H54 (cell line): ENCODE data around the gene TMEM208.
A peak's percentile ranks its signal among the peaks of the same experiment; 100 is the strongest.

Experiments used
- DNase-seq: peaks from one replicate; pipeline ENCODE4 v3.0.0; 2011; ENCODE audit warnings: low spot score, mixed read lengths; ENCODE audit not compliant: insufficient read length
- FAIRE-seq: peaks from 3 replicates; lab custom pipeline; 2011; peaks lifted over from hg19 to GRCh38; lab: Jason Lieb, UNC
- POLR2A ChIP-seq: IDR thresholded peaks from 2 replicates; pipeline ENCODE4 v1.6.1; 2011; ENCODE audit warnings: low read depth, mild to moderate bottlenecking, low read length

TMEM208 gene

GRCh38 chr16:67208154-67208896 lies 18.6 kb upstream of the TMEM208 start:
- DNase-seq (no peak), FAIRE-seq (no peak)
- no peak for TF ChIP-seq POLR2A

DNA sequence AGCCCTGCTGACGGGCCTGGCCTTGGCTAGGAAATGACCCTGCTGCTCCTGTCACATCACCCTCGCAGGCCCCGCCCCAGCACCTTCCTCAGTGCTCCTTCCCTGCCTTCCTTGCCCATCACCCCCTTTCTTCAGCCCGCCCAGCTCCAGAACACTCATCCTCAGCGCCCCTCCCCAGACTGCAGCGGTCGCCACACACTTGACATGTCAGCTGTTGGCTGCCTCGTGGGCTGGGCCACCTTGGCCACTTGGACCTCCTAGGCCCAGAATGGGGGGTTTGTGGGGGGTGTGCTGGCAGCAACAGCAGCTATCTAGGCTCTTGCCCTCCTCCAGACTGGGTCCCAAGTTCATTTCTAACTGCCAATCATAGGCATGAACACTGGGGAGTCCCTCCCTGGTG lies 17.4 kb upstream of the TMEM208 start:
- FAIRE-seq (no peak), DNase-seq (no peak)
- no peak for TF ChIP-seq POLR2A

DNA sequence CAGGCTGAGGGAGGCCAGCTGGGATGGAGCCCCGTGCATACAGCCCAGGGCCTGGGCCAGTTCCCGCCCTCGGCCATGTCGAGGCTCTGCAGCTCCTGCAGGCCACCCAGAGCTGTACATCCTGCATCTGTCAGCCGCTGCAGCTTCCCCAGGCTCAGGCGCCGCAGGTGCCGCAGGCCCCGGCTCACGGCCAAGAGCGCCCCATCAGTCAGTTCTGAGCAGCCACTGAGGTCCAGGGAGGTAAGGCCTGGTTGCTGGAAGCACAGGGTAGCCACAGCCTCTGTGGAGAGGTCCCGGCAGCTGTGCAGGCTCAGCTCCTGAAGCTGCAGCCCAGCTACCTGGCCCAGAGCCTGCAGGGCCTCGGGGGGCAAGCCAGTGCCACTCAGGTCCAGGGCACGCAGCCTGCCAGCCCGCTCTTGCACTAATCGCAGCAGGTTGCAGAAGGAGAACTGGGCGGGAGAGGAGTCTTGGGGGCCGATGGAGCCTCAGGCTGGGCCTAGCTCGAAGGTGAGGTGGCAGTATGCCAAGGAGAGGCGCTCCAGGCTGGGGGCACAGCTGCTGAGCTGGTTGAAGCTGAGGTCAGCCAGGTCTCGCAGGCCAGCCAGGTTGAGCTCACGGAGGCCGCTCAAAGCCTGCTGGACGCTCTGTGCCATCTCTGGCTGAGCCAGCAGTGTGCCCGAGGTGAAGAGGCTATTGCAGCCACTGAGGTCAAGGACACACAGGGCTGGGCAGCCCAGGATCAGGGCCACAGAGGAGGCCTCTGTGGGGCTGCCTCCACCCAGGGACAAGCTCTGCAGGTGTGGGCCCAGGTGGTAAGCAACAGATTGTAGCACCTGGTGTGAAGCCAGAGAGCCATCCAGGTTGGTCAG lies 16.6 kb upstream of the TMEM208 start:
- no peak for TF ChIP-seq POLR2A
- DNase-seq (no peak), FAIRE-seq (no peak)

GRCh38 chr16:67211674-67212073 lies 15.3 kb upstream of the TMEM208 start:
- FAIRE-seq, result no peak
- DNase-seq, result no peak
- no peak for TF ChIP-seq POLR2A

- FAIRE-seq (no peak), DNase-seq (no peak)
- TF ChIP-seq POLR2A, result no peak
Measured at GRCh38 chr16:67212766-67213165, 14.2 kb upstream of the TMEM208 start.

GRCh38 chr16:67213197-67214019 lies 13.5 kb upstream of the TMEM208 start:
- TF ChIP-seq POLR2A, result no peak
- no peak for FAIRE-seq
- DNase-seq, result no peak

DNA sequence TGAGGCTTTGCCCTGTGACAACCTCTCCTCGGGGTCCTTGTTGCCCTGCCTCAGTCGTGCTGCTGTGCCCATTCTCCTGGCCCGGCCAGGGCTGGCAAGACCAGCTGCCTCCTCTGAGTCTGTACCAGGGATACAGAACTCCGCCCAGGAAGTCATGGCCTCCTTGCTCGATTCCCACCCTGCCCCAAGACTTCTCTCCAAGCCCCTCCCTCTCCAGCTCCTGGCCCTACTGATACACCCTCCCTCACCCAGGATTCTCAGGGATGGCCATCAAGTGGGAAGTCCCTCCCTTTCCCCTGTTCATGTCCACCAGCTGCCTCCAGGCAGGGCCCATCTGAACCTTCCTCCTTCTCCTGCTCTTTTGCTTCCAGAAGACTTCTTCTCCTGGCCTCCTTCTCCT lies 11.2 kb upstream of the TMEM208 start:
- no peak for FAIRE-seq
- no peak for DNase-seq
- no peak for TF ChIP-seq POLR2A

GRCh38 chr16:67216612-67217490 lies 10.1 kb upstream of the TMEM208 start:
- DNase-seq (no peak), FAIRE-seq (no peak)
- TF ChIP-seq POLR2A, result no peak

- no peak for DNase-seq
- no peak for TF ChIP-seq POLR2A
- no peak for FAIRE-seq
Measured at GRCh38 chr16:67223992-67224391, 2.9 kb upstream of the TMEM208 start.

- FAIRE-seq (no peak), DNase-seq (no peak)
- TF ChIP-seq POLR2A, result peak; percentile 53; the same call in 1 of the 2 replicates
Measured at GRCh38 chr16:67226295-67226803, 581 bp upstream of the TMEM208 start.

DNA sequence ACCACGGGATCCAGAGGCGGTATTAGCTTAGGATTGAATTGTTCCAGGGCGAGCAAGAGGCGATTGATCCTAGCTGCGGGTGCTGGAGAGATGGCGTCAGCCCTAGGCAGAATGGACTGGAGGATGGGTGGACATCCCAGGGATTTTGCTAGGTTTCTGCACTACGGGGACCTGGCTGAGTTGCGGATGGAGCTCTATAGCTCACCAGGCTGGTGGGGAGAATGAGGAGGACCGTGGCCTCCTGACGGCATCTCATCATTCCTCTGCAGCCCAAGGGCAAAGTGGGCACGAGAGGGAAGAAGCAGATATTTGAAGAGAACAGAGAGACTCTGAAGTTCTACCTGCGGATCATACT lies 614 bp downstream of the TMEM208 start:
- no peak for FAIRE-seq
- no peak for TF ChIP-seq POLR2A
- DNase-seq, result no peak

DNA sequence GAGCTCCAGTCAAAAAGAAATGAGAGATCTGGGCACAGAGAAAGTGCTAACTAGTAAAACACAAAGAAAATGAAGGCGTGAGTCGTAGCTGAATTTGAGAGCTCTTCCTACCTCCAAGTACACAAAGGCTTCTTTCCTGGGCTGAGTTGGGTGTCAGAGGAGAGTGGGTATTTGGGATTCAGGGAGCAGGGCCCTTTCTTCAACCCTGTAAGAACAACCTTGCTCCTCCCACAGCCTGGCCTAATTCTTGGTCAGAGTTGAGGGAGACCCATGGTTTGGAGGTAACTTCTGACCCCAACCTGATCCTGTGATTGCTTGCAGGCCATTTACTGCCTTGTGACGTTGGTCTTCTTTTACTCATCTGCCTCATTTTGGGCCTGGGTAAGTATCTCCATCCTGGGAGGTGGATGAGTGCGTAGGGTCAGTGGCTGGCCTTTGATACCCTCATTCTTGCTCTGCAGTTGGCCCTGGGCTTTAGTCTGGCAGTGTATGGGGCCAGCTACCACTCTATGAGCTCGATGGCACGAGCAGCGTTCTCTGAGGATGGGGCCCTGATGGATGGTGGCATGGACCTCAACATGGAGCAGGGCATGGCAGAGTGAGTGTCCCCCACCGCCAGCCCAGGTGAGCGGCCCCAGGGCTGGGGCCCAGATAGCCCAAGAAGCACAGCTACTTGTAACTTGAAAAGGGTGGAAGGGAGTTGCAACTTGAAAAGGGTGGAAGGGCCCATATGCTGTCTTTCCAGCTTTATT lies 1.3 kb downstream of the TMEM208 start:
- TF ChIP-seq POLR2A, result no peak
- DNase-seq, result no peak
- no peak for FAIRE-seq

GRCh38 chr16:67228905-67229304 lies 2.0 kb downstream of the TMEM208 start:
- DNase-seq (no peak), FAIRE-seq (no peak)
- no peak for TF ChIP-seq POLR2A
